HG02884 (cell line): ENCODE results near the gene CSNK1D.

Experiments used
- ATAC-seq: cut with Tn5 transposase; IDR thresholded peaks from one replicate; pipeline ENCODE4 v1.9.1; 2021; ENCODE audit warnings: mild to moderate bottlenecking, moderate library complexity; ENCODE audit not compliant: unreplicated experiment

CSNK1D gene

GRCh38 chr17:82230609-82231311 is 42.7 kb downstream of the CSNK1D start:
- peak; percentile 30 for ATAC-seq

GRCh38 chr17:82229698-82230608 is 43.5 kb downstream of the CSNK1D start:
- no peak for ATAC-seq

DNA sequence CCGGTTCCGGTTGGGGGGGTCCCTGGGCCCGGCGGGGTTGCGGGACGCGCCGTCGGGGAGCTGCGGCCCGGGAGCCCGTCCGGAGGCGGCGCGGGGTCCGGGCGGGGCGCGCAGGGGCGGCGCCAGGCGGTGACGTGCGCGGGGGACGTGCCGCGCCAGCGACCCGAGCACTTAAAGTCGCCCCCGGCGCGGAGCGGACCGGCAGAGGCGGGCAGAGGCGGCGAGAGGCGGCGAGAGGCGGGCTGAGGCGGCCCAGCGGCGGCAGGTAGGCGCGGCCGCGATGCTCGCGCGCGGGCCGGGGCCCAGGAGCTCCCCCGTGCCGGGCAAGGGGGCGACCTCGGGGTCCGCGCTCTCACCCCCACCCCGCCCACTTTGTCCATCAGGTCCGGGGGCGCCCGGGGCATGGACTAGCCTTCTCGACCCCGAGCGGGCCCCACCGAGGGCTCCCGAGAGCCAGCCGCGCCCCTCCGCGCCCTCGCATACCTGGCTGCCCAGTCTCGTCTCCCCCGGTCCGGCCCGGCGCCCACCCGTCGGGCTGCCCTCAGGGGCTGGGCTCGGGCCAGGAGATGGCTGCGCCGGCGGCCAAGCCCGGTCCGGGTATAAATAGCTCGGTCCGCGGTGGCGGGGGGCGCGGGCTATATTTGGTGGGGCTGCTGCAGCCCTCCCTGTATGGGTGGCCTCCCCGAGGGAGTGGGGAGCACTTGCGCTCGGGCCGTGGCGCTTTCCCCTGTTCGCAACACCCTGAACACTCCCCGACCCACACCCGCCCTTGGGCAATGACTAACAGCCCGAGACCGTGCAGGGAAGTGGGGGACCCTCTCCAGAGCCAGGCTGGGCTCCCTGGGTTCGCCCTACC is 44.4 kb downstream of the CSNK1D start, which contains the start of gene SLC16A3:
Gene SLC16A3 (plus strand): TSS at position 201 of the 856 bp plus-strand sequence. CDS start 6,967 bp downstream, outside the sequence.
- ATAC-seq = no peak

GRCh38 chr17:82228278-82228841 is 45.1 kb downstream of the CSNK1D start:
- ATAC-seq = no peak

- no peak for ATAC-seq
Measured at GRCh38 chr17:82227629-82228277, 45.7 kb downstream of the CSNK1D start.

GRCh38 chr17:82226809-82227628 is 46.5 kb downstream of the CSNK1D start:
- no peak for ATAC-seq

DNA sequence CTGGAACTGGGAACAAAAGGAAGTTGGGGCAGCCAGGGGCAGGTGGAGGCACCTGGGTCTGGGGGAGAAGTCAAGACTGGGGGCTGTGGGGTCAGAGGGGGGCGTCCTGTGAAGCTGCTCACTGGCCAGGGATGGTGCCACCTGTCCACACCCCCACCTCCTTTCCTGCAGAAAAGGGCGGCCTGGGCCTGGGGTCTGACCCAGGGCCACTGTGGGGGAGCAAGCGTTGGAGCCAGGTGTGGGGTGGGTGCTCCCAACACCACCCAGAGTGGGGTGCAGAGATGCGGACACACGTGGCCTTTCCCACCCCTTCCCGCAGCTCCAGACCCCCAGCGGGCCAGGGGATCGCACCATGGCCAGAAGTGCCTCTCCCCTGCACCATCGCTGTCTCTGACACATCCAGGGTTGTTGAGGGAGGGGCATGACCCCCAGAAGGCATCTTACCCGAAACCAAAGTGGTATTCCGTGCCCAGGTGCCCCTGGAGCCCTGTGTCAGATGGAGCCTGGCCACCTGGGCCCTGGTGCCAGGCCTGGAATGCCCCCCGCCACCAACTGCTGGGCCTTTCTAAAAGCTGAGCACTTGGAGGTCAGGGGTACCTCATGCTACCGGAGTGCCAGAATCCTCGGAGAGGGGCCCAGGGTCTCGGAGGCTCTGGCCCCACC is 47.2 kb downstream of the CSNK1D start:
- ATAC-seq = no peak

- ATAC-seq = no peak
Measured at GRCh38 chr17:82225368-82226029, 48.0 kb downstream of the CSNK1D start.

DNA sequence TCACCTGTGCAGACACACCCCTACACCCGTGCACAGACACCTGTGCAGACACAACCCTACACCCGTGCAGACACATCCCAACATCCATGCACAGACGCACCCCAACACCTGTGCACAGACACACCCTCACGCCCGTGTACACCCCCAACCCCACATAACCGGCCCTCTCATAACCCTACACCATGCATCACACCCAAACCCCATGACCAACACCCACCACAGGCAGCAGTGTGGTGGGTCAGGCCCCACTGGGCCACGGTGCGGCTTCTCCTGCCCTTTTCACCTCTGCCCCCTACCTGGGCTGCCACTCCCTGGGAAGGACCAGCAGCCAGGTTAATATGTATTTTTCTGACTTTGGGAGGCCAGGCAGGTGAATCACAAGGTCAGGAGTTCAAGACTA is 48.8 kb downstream of the CSNK1D start:
- ATAC-seq = no peak

DNA sequence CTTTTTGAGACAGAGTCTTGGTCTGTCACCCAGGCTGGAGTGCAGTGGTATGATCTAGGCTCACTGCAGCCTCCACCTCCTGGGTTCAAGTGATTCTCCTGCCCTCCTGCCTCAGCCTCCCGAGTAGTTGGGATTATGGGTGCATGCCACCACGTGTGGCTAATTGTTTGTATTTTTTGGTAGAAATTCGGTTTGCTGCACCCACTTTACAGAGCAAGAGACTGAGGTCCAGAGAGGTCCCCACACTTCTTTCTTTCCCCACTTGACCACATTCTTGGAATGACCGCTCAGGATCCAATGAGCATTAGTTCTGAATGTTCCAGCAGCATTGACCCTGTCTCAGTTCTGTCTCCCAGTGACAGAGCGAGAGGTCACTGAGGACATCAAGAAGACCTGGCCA is 50.0 kb downstream of the CSNK1D start:
- ATAC-seq = no peak

DNA sequence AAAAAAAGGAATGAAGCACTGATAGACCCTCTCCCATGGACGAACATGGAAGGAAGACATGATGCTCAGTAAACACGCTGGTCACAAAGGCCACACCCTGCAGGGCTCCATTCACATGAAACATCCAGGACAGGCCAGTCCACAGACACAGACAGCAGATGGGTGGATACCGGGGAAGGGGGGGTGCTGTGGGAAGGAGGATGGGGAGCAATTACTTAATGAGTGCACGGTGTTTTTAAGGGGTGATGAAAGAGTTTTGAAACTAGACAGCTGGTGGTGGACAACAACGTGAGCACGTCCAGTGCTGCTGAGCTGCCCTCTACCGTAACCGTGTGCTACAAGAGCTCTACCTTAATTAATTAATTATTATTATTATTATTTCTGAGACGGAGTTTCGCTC is 50.7 kb downstream of the CSNK1D start:
- no peak for ATAC-seq

DNA sequence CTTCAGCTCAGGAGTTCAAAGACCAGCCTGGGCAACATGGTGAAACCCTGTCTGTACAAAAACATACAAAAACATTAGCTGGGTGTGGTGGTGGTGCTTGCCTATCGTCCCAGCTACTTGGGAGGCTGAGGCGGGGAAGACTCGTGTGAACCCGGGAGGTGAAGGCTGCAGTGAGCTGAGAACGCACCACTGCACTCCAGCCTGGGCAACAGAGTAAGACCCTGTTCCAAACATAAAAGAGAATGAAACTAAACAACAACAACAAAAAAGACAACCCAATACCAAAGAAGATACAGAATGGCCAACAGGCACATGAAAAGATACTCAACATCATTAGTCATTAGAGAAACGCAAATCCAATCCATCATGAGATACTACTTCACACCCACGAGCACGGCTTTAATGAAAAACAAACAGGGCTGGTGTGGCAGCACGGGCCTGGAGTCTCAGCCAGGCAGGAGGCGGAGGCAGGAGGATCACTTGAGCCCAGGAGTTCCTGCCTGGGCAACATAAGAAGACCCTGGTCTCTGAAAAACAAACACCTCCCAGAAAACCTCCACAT is 52.1 kb downstream of the CSNK1D start:
- no peak for ATAC-seq

GRCh38 chr17:82219753-82220709 is 53.5 kb downstream of the CSNK1D start:
- no peak for ATAC-seq

- no peak for ATAC-seq
Measured at GRCh38 chr17:82219083-82219482, 54.4 kb downstream of the CSNK1D start.

GRCh38 chr17:82218349-82219075 is 55.0 kb downstream of the CSNK1D start:
- no peak for ATAC-seq

DNA sequence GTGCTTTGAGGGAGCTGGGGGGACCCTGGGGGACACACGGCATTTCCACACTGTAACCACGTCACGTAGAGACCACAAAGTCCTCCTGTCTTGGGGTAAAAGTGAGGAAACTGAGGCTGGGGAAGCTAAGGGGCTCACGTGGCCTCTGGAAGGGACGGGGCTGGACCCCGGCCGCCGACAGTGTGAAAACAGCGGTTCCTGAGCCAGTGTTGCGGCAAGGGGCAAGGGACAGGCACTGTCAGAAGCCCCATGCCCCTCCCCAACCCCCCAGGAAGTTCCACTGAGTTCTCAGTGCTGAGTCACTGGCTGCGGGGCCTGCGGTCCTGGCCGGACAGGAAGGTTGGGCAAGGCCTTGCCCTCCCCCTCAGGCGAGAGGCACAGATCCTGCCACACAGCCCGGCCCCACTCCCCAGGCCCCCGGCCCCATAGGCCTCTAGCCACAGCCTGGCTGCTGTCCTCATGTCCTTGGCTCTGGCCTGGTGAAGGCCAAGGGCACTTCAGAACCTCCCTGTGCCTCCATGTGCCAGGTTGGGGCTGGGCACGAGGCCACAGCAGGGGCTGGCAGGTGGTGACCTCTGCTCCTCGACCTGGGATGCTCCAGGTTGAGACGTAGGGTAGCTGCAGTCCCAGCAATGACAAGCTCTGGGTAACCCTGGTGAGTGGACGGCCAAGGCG is 55.8 kb downstream of the CSNK1D start:
- ATAC-seq = no peak
